Upper lobe of left lung (tissue), 6 donors: ENCODE measurements around the gene PHAF1. TPM values are rescaled to one million over a fixed set of nuclear protein-coding genes. Genes with fewer than 3 reads are reported as not detected.

ENCODE experiments used
- ATAC-seq, 2 donors: fragments of 200-7000 bp; cut with Tn5 transposase; one replicate each; pipeline ENCODE4 v1.9.1; 2022; ENCODE audit warnings: mild to moderate bottlenecking in 2 of 2, moderate library complexity in 2 of 2; ENCODE audit not compliant: low FRiP score in 2 of 2
- DNase-seq, 2 donors: peaks; one replicate each; pipeline ENCODE4 v3.0.0-alpha.2; 2019 to 2020
- H3K27ac ChIP-seq, 4 donors: fragments of 200-600 bp; sonication (generic); one replicate each; pipeline ENCODE4 v1.5.1; 2016 to 2019
- H3K27me3 ChIP-seq, 4 donors: fragments of 200-600 bp; sonication (generic); one replicate each; pipeline ENCODE4 v1.5.1; 2017 to 2019
- H3K36me3 ChIP-seq, 4 donors: fragments of 200-600 bp; sonication (generic); one replicate each; pipeline ENCODE4 v1.5.1; 2016 to 2019
- H3K4me1 ChIP-seq, 4 donors: fragments of 200-600 bp; sonication (generic); one replicate each; pipeline ENCODE4 v1.5.1; 2018 to 2019
- H3K4me3 ChIP-seq, 4 donors: fragments of 200-600 bp; sonication (generic); one replicate each; pipeline ENCODE4 v1.5.1; 2017 to 2019; ENCODE audit warnings: mild to moderate bottlenecking in 2 of 4, moderate library complexity in 1 of 4
- H3K9me3 ChIP-seq, 4 donors: fragments of 200-600 bp; sonication (generic); one replicate each; pipeline ENCODE4 v1.5.1; 2018 to 2019
- CTCF ChIP-seq, 6 experiments: fragments of 450-650 bp in 4 of 6; fragments of 200-600 bp in 2 of 6; sonication (generic) in 2 of 6; IDR thresholded peaks; one replicate each; pipeline ENCODE4 v1.5.1; 2016 to 2019; ENCODE audit warnings: antibody characterized with exemption in 6 of 6
- EP300 ChIP-seq, 4 donors: sonication (generic); formaldehyde crosslinking; IDR thresholded peaks; one replicate each; pipeline ENCODE4 v1.5.1; 2017; ENCODE audit warnings: antibody characterized with exemption in 4 of 4, control low read depth in 2 of 4
- POLR2A ChIP-seq, 4 donors: fragments of 450-650 bp; IDR thresholded peaks; one replicate each; pipeline ENCODE4 v1.5.1; 2016 to 2017; ENCODE audit warnings: antibody characterized with exemption in 4 of 4, mild to moderate bottlenecking in 2 of 4
- POLR2AphosphoS5 ChIP-seq, 2 donors: sonication (generic); formaldehyde crosslinking; IDR thresholded peaks; one replicate each; pipeline ENCODE4 v1.5.1; 2017; ENCODE audit warnings: antibody characterized with exemption in 2 of 2
- WGBS, 2 donors: methylation state at CpG; one replicate each; pipeline ENCODE4 v1.1.5; 2017 to 2018; 5-methylcytosine and 5-hydroxymethylcytosine counted together
- total RNA-seq, 6 donors: library from RNA; depleted of rRNA in 4 of 6; stranded (reverse); fragments of >200 nt in 4 of 6; gene quantifications; one replicate each; pipeline versions ENCODE4 v1.1.0 to v1.2.1, GENCODE V29; 2016 to 2021
- donor health status: DM: no; HTN: no; CAD: no; lungs with moderate emphysema.
- donor health status: DM: no; HTN: yes; CAD: no; lungs with severe emphysema.

Gene PHAF1
- total RNA-seq, 6 donors from 2014 or later: 16.0 to 32.3 (median 21.9) TPM

- Histone ChIP-seq H3K27me3 (no peaks in the 10 kb centered on the region), H3K27ac (no peak overlapping the region), H3K4me3 (no peak overlapping the region), H3K9me3 (no peaks in the 10 kb centered on the region), H3K36me3 (peaks cover 0 to 7% (median 1%) of the 10 kb centered on the region in 4 donors), H3K4me1 (no peaks in the 10 kb centered on the region)
- DNase-seq: no peak
- WGBS, 2 donors: 93 to 99% methylated on average over 4 of the region's 4 CpGs
- TF ChIP-seq CTCF (IDR thresholded peaks at IDR 0.05) (no peak), POLR2AphosphoS5 (IDR thresholded peaks at IDR 0.05) (no peak), POLR2A (IDR thresholded peaks at IDR 0.05) (no peak), EP300 (IDR thresholded peaks at IDR 0.05) (no peak)
- ATAC-seq: no peak
Observed at GRCh38 chr16:67091906-67092566, 17.7 kb upstream of the PHAF1 start.

GRCh38 chr16:67093098-67093726 is 16.5 kb upstream of the PHAF1 start:
- no peak for ATAC-seq
- TF ChIP-seq EP300 (IDR thresholded peaks at IDR 0.05) (no peak), POLR2A (IDR thresholded peaks at IDR 0.05) (no peak), POLR2AphosphoS5 (IDR thresholded peaks at IDR 0.05) (no peak), CTCF (IDR thresholded peaks at IDR 0.05) (no peak)

GRCh38 chr16:67098599-67098998 is 11.1 kb upstream of the PHAF1 start:
- H3K36me3 ChIP-seq: peaks cover 0 to 20% (median 3%) of the 10 kb centered on the region in 4 donors
- TF ChIP-seq POLR2A (IDR thresholded peaks at IDR 0.05): no peak
- ATAC-seq (no peak), DNase-seq (no peak)
- H3K4me1 ChIP-seq: no peaks in the 10 kb centered on the region
- no peak overlapping the region for H3K4me3 ChIP-seq
- WGBS, 2 donors: 91 to 95% methylated on average over 2 of the region's 2 CpGs
- no peak overlapping the region for H3K27ac ChIP-seq
- H3K27me3 ChIP-seq: no peaks in the 10 kb centered on the region
- no peaks in the 10 kb centered on the region for H3K9me3 ChIP-seq

More at GRCh38 chr16:67093098-67093726, 16.5 kb upstream of the PHAF1 start:
- H3K4me1 ChIP-seq: no peaks in the 10 kb centered on the region
- H3K9me3 ChIP-seq: no peaks in the 10 kb centered on the region
- 89 to 91% methylated on average over 4 of the region's 4 CpGs for whole genome bisulfite sequencing, 2 donors
- no peak overlapping the region for H3K4me3 ChIP-seq
- DNase-seq: no peak
- peaks cover 0 to 4% (median 1%) of the 10 kb centered on the region in 4 donors for H3K36me3 ChIP-seq
- H3K27ac ChIP-seq: no peak overlapping the region
- no peaks in the 10 kb centered on the region for H3K27me3 ChIP-seq

GRCh38 chr16:67100569-67101310 is 9.0 kb upstream of the PHAF1 start:
- H3K27me3 ChIP-seq: no peaks in the 10 kb centered on the region
- 93 to 95% methylated on average over 1 of the region's 1 CpG for WGBS, 2 donors
- ATAC-seq (no peak), DNase-seq (no peak)
- H3K4me1 ChIP-seq: peaks cover 0 to 12% (median 6%) of the 10 kb centered on the region in 4 donors
- TF ChIP-seq CTCF (IDR thresholded peaks at IDR 0.05) (peak in 1 of 6 experiments; percentile 9), POLR2AphosphoS5 (IDR thresholded peaks at IDR 0.05) (no peak)
- H3K27ac ChIP-seq: no peak overlapping the region
- H3K4me3 ChIP-seq: no peak overlapping the region
- no peaks in the 10 kb centered on the region for H3K9me3 ChIP-seq
- H3K36me3 ChIP-seq: peaks cover 0 to 19% (median 3%) of the 10 kb centered on the region in 4 donors

- peaks cover 0 to 12% (median 9%) of the 10 kb centered on the region in 4 donors for H3K4me1 ChIP-seq
- WGBS, 2 donors: 90 to 92% methylated on average over 4 of the region's 4 CpGs
- no peak for ATAC-seq
- no peak for DNase-seq
- peaks cover 0 to 19% (median 3%) of the 10 kb centered on the region in 4 donors for H3K36me3 ChIP-seq
- no peak overlapping the region for H3K27ac ChIP-seq
- H3K4me3 ChIP-seq: no peak overlapping the region
- no peaks in the 10 kb centered on the region for H3K27me3 ChIP-seq
- no peaks in the 10 kb centered on the region for H3K9me3 ChIP-seq
- TF ChIP-seq EP300 (IDR thresholded peaks at IDR 0.05) (no peak), POLR2A (IDR thresholded peaks at IDR 0.05) (no peak), POLR2AphosphoS5 (IDR thresholded peaks at IDR 0.05) (no peak), CTCF (IDR thresholded peaks at IDR 0.05) (no peak)
Observed at GRCh38 chr16:67101311-67102082, 8.2 kb upstream of the PHAF1 start.
